OCI-LY1 (cell line): ENCODE measurements around the gene CLDND2.

Experiments
- H2AFZ ChIP-seq: fragments of 200-600 bp; sonication (generic), shearing (Covaris generic); 2 replicates; pipeline ENCODE4 v1.6.0; 2014; ENCODE audit warnings: antibody characterized with exemption, mild to moderate bottlenecking, low read length
- H3F3A ChIP-seq: fragments of 200-600 bp; sonication (generic), shearing (Covaris generic); 2 replicates; pipeline ENCODE4 v1.6.0; 2014; ENCODE audit warnings: mild to moderate bottlenecking, antibody characterized with exemption, low read length, moderate library complexity; ENCODE audit not compliant: insufficient read depth
- H3K27ac ChIP-seq: fragments of 200-600 bp; sonication (generic); 2 replicates; pipeline ENCODE4 v1.5.1; 2014; ENCODE audit warnings: low read length, mixed run types, mild to moderate bottlenecking, low read depth; ENCODE audit not compliant: poor library complexity, severe bottlenecking
- H3K27me3 ChIP-seq: fragments of 200-600 bp; sonication (generic); 2 replicates; pipeline ENCODE4 v1.6.0; 2014; ENCODE audit warnings: antibody characterized with exemption, mild to moderate bottlenecking, low read length, moderate library complexity; ENCODE audit not compliant: insufficient read depth
- H3K36me3 ChIP-seq: fragments of 200-600 bp; sonication (generic); 2 replicates; pipeline ENCODE4 v1.6.1; 2014; ENCODE audit warnings: mild to moderate bottlenecking, antibody characterized with exemption, low read length, moderate library complexity, mixed read lengths; ENCODE audit not compliant: insufficient read depth
- H3K4me1 ChIP-seq: fragments of 200-600 bp; sonication (generic); 2 replicates; pipeline ENCODE4 v1.5.1; 2014; ENCODE audit warnings: mild to moderate bottlenecking, low read length, moderate library complexity; ENCODE audit not compliant: insufficient read depth, severe bottlenecking
- H3K4me2 ChIP-seq: fragments of 200-600 bp; sonication (generic), shearing (Covaris generic); 2 replicates; pipeline ENCODE4 v1.6.1; 2014; ENCODE audit warnings: low read length
- H3K4me3 ChIP-seq: fragments of 200-600 bp; sonication (generic); 2 replicates; pipeline ENCODE4 v1.5.1; 2014; ENCODE audit warnings: low read length, low read depth, mild to moderate bottlenecking, mixed read lengths; ENCODE audit not compliant: poor library complexity, severe bottlenecking
- H3K79me2 ChIP-seq: fragments of 200-600 bp; shearing (Covaris generic); 2 replicates; pipeline ENCODE4 v1.6.1; 2016; ENCODE audit warnings: mixed run types, low read length, mixed read lengths; ENCODE audit not compliant: insufficient read depth
- H3K9ac ChIP-seq: fragments of 200-600 bp; sonication (generic), shearing (Covaris generic); 2 replicates; pipeline ENCODE4 v1.6.1; 2014; ENCODE audit warnings: mild to moderate bottlenecking, low read length, mixed read lengths
- H3K9me2 ChIP-seq: fragments of 200-600 bp; sonication (generic), shearing (Covaris generic); 2 replicates; pipeline ENCODE4 v1.6.1; 2014; ENCODE audit warnings: low read depth, mild to moderate bottlenecking, low read length, mixed read lengths
- H3K9me3 ChIP-seq: fragments of 200-600 bp; shearing (Covaris generic); 2 replicates; pipeline ENCODE4 v1.6.1; 2014; ENCODE audit warnings: low read length, mixed read lengths
- H4K20me1 ChIP-seq: fragments of 200-600 bp; sonication (generic), shearing (Covaris generic); 2 replicates; pipeline ENCODE4 v1.6.0; 2016; ENCODE audit warnings: mild to moderate bottlenecking, low read length; ENCODE audit not compliant: insufficient read depth
- EZH2 ChIP-seq: fragments of 200-600 bp; sonication (generic), shearing (Covaris generic); IDR thresholded peaks from 2 replicates; pipeline ENCODE4 v1.8.0; 2017; ENCODE audit warnings: borderline replicate concordance, mixed run types, mild to moderate bottlenecking, antibody characterized with exemption, low read length, moderate library complexity, mixed read lengths
- TF ChIP-seq, protein P1 (sequence below): fragments of 200-600 bp; sonication (generic), shearing (Covaris generic); IDR thresholded peaks from 2 replicates; pipeline ENCODE4 v1.5.1; 2017; ENCODE audit warnings: mild to moderate bottlenecking, antibody characterized with exemption, low read length, moderate library complexity, mixed read lengths

The CLDND2 gene

DNA sequence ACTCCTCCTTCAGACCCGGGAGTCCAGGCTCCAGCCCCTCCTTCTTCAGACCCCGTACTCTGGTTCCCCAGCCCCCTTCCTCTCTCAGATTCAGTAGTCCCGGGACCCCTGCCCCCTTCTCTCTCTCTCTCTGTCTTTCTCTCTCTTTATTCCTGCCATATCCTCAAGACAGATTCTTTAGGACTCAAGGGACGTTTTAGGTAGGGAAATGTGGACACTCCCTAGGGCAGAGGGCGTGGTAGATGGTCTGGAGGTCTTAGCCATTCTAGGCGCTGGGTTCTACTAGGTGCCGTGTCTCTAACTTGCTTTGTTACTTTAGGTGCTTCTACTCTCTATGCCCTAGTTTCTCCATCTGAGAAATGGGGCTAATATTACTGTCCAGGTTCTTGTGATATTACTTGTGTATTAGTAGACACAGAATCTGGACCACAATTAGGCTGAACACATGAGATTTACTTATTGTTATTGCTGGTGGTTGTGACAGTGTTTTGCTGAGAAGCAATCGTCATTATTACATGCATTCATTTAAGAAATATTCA lies 22.3 kb upstream of the CLDND2 start:
- Histone ChIP-seq H3K79me2 (no peaks in the 10 kb centered on the region), H2AFZ (peak overlapping the region; percentile 86), H3K27ac (no peak overlapping the region), H3K4me3 (peak overlapping the region; percentile 27), H3K4me2 (peak overlapping the region; percentile 23; the same call in 1 of the 2 replicates), H3K9me2 (no peaks in the 10 kb centered on the region), H3K4me1 (peaks cover 42% of the 10 kb centered on the region), H3K9ac (peak overlapping the region; percentile 14; the same call in 1 of the 2 replicates), H4K20me1 (no peaks in the 10 kb centered on the region), H3K36me3 (no peaks in the 10 kb centered on the region), H3F3A (no peaks in the 10 kb centered on the region), H3K27me3 (no peaks in the 10 kb centered on the region), H3K9me3 (no peaks in the 10 kb centered on the region)
- TF ChIP-seq EZH2 = no peak
- TF ChIP-seq, protein P1, sequence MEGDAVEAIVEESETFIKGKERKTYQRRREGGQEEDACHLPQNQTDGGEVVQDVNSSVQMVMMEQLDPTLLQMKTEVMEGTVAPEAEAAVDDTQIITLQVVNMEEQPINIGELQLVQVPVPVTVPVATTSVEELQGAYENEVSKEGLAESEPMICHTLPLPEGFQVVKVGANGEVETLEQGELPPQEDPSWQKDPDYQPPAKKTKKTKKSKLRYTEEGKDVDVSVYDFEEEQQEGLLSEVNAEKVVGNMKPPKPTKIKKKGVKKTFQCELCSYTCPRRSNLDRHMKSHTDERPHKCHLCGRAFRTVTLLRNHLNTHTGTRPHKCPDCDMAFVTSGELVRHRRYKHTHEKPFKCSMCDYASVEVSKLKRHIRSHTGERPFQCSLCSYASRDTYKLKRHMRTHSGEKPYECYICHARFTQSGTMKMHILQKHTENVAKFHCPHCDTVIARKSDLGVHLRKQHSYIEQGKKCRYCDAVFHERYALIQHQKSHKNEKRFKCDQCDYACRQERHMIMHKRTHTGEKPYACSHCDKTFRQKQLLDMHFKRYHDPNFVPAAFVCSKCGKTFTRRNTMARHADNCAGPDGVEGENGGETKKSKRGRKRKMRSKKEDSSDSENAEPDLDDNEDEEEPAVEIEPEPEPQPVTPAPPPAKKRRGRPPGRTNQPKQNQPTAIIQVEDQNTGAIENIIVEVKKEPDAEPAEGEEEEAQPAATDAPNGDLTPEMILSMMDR = no peak

DNA sequence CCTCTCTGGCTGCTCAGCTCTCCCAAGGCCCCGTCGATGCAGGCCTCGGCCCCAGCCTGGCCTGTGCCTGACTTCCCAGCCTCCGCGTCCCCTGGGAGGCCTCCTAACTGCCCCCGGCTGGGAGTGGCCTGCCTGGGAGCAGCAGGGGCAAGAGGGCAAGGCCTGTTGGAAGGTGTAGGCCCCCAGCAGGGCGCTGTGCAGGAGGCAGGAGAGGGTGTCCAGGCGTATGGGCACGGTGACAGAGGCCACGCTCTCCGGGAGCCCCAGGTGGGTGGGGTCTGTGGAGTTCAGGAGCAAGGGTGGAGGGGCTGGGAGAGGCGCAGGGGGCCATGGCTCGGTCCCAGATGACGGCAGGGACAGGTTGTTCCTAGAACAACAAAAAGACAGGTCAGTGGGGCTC lies 20.3 kb upstream of the CLDND2 start:
- Histone ChIP-seq H3F3A (no peaks in the 10 kb centered on the region), H3K4me3 (no peak overlapping the region), H3K9me3 (no peaks in the 10 kb centered on the region), H3K9ac (no peak overlapping the region), H3K36me3 (no peaks in the 10 kb centered on the region), H3K79me2 (no peaks in the 10 kb centered on the region), H4K20me1 (no peaks in the 10 kb centered on the region), H2AFZ (no peak overlapping the region), H3K4me1 (peaks cover 26% of the 10 kb centered on the region), H3K4me2 (no peak overlapping the region), H3K27me3 (no peaks in the 10 kb centered on the region), H3K9me2 (no peaks in the 10 kb centered on the region), H3K27ac (no peak overlapping the region)
- no peak for TF ChIP-seq EZH2
- TF ChIP-seq, protein P1 = no peak

DNA sequence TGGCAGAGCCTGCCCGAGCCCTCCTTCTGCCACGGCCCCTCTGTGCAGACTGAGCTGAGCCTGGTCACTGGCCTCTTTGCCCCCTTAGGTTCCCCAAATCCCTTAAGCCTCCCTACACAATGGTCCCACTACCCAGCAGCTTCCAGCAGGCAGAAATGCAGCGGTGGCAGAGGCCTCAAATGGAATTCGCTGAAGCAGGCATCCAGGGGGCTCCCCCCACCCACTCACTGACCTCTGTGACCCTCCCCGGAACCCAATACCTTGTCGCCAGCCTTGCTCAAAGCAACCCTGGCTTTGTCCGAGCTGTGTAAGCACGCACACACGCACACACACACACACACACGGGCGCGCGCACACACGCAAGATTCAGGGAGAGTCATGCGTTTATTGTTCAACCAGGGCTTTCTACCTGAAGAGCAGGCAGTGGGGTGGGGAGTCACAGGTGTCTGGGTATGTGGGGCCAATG lies 19.2 kb upstream of the CLDND2 start, which contains the start of gene LIM2:
LIM2 (minus strand) TSS at position 51 of the 466 bp plus-strand sequence. CDS start 531 bp downstream, outside the sequence.
- no peak within 1 kb of the TSS for H3K9ac ChIP-seq
- peaks cover 20% of the 10 kb centered on the region for H3K4me1 ChIP-seq
- no peak within 1 kb of the TSS for H3K4me3 ChIP-seq
- H3K9me2 ChIP-seq = no peaks in the 10 kb centered on the region
- no peaks in the 10 kb centered on the region for H3K9me3 ChIP-seq
- H3K36me3 ChIP-seq = no peaks in the 10 kb centered on the region
- no peak within 1 kb of the TSS for H3K27ac ChIP-seq
- H2AFZ ChIP-seq = no peak within 1 kb of the TSS
- no peak within 1 kb of the TSS for H3K4me2 ChIP-seq
- H3F3A ChIP-seq = no peaks in the 10 kb centered on the region
- TF ChIP-seq, protein P1 = no peak
- no peak for TF ChIP-seq EZH2
- no peaks in the 10 kb centered on the region for H4K20me1 ChIP-seq
- peaks cover 6% of the 10 kb centered on the region; the same call in 1 of the 2 replicates for H3K27me3 ChIP-seq
- no peaks in the 10 kb centered on the region for H3K79me2 ChIP-seq
